PFSK-1 (cell line): ENCODE results near the gene DOK5.

Source experiments
- POLR2AphosphoS5 ChIP-seq: IDR thresholded peaks from 2 replicates; pipeline ENCODE4 v1.6.1; 2012; ENCODE audit warnings: low read depth, mild to moderate bottlenecking, control low read depth, low read length, moderate library complexity
- SIN3A ChIP-seq: IDR thresholded peaks from 2 replicates; pipeline ENCODE4 v1.6.1; 2012; ENCODE audit warnings: mild to moderate bottlenecking, low read length, moderate library complexity, borderline replicate concordance; ENCODE audit not compliant: insufficient read depth
- TAF1 ChIP-seq: IDR thresholded peaks from 2 replicates; pipeline ENCODE4 v1.6.1; 2012; ENCODE audit warnings: low read length, control low read depth, borderline replicate concordance; ENCODE audit not compliant: insufficient read depth
- TF ChIP-seq, protein P1 (sequence below), 2 experiments: IDR thresholded peaks; 2 replicates each; pipeline versions ENCODE4 v1.6.1 to v1.8.0; 2011 to 2012; ENCODE audit warnings: low read depth in 2 of 2, low read length in 2 of 2, control low read depth in 1 of 2, inconsistent platforms in 1 of 2, mild to moderate bottlenecking in 1 of 2, moderate library complexity in 1 of 2; ENCODE audit not compliant: insufficient read depth in 1 of 2

DNA sequence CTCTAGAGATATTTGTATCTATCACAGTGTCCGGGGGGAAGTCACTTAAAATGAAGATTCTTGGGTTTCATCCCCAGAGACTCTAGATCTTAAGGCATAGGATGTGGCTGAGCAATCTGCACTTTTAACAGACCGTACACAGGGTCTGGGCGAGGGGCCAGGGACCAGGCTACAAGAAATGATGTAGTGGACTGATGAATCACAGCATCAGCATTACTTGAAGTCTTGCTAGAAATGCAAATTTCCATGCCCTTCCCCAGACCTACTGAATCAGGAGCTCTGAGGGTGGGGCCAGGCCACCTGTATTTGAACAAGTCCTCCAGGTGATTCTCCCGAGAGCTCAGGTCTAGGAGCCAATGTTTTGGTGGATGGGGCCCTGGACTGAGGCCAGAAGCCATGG, 168.4 kb downstream of the DOK5 start:
- TF ChIP-seq, protein P1, sequence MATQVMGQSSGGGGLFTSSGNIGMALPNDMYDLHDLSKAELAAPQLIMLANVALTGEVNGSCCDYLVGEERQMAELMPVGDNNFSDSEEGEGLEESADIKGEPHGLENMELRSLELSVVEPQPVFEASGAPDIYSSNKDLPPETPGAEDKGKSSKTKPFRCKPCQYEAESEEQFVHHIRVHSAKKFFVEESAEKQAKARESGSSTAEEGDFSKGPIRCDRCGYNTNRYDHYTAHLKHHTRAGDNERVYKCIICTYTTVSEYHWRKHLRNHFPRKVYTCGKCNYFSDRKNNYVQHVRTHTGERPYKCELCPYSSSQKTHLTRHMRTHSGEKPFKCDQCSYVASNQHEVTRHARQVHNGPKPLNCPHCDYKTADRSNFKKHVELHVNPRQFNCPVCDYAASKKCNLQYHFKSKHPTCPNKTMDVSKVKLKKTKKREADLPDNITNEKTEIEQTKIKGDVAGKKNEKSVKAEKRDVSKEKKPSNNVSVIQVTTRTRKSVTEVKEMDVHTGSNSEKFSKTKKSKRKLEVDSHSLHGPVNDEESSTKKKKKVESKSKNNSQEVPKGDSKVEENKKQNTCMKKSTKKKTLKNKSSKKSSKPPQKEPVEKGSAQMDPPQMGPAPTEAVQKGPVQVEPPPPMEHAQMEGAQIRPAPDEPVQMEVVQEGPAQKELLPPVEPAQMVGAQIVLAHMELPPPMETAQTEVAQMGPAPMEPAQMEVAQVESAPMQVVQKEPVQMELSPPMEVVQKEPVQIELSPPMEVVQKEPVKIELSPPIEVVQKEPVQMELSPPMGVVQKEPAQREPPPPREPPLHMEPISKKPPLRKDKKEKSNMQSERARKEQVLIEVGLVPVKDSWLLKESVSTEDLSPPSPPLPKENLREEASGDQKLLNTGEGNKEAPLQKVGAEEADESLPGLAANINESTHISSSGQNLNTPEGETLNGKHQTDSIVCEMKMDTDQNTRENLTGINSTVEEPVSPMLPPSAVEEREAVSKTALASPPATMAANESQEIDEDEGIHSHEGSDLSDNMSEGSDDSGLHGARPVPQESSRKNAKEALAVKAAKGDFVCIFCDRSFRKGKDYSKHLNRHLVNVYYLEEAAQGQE (IDR thresholded peaks at IDR 0.05; ENCODE audit: insufficient read depth in 1 of 2, low read depth in 2 of 2, low read length in 2 of 2), result no peak
- TF ChIP-seq TAF1 (no peak), POLR2AphosphoS5 (no peak), SIN3A (no peak)
